ENCODE results near the gene PTBP3. TPM values are rescaled to one million over a fixed set of nuclear protein-coding genes. Genes with fewer than 3 reads are reported as not detected.

The PTBP3 gene
- total and polyA plus RNA-seq, 2 of the 13 experiments (the other 11 are each of a cell fraction or from before 2014, with no cell fraction given) = 52.8 to 61.1 TPM

- TF ChIP-seq ZNF207 (IDR thresholded peaks at IDR 0.05; ENCODE audit: borderline replicate concordance) (no peak), HDAC1 (CRISPR knock-in tag; IDR thresholded peaks at IDR 0.05) (no peak; the same call in 1 of the 2 replicates), ZNF362 (CRISPR knock-in tag; IDR thresholded peaks at IDR 0.05; ENCODE audit: borderline replicate concordance) (no peak), KLF6 (CRISPR knock-in tag; IDR thresholded peaks at IDR 0.05) (0 out of 2 replicates have a peak, but pooled peaks have one; percentile 7), ZMYM3 (CRISPR knock-in tag; IDR thresholded peaks at IDR 0.05) (peak; percentile 76; the same call in 1 of the 2 replicates), PPARG (CRISPR knock-in tag; conservative IDR thresholded peaks at IDR 0.05) (no peak), SPEN (CRISPR knock-in tag; IDR thresholded peaks at IDR 0.05; ENCODE audit: low read depth) (no peak), POGZ (CRISPR knock-in tag; IDR thresholded peaks at IDR 0.05) (0 out of 2 replicates have a peak, but pooled peaks have one; percentile 24), SNAPC2 (CRISPR knock-in tag; IDR thresholded peaks at IDR 0.05) (no peak), CTCF (CRISPR knock-in tag; IDR thresholded peaks at IDR 0.05) (no peak), ZNF839 (CRISPR knock-in tag; IDR thresholded peaks at IDR 0.05; ENCODE audit: borderline replicate concordance) (no peak)
- TF ChIP-seq, protein P1, sequence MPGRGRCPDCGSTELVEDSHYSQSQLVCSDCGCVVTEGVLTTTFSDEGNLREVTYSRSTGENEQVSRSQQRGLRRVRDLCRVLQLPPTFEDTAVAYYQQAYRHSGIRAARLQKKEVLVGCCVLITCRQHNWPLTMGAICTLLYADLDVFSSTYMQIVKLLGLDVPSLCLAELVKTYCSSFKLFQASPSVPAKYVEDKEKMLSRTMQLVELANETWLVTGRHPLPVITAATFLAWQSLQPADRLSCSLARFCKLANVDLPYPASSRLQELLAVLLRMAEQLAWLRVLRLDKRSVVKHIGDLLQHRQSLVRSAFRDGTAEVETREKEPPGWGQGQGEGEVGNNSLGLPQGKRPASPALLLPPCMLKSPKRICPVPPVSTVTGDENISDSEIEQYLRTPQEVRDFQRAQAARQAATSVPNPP (CRISPR knock-in tag; IDR thresholded peaks at IDR 0.05) = no peak
- TF ChIP-seq, protein P2, sequence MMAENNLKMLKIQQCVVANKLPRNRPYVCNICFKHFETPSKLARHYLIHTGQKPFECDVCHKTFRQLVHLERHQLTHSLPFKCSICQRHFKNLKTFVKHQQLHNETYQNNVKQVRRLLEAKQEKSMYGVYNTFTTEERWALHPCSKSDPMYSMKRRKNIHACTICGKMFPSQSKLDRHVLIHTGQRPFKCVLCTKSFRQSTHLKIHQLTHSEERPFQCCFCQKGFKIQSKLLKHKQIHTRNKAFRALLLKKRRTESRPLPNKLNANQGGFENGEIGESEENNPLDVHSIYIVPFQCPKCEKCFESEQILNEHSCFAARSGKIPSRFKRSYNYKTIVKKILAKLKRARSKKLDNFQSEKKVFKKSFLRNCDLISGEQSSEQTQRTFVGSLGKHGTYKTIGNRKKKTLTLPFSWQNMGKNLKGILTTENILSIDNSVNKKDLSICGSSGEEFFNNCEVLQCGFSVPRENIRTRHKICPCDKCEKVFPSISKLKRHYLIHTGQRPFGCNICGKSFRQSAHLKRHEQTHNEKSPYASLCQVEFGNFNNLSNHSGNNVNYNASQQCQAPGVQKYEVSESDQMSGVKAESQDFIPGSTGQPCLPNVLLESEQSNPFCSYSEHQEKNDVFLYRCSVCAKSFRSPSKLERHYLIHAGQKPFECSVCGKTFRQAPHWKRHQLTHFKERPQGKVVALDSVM (CRISPR knock-in tag; IDR thresholded peaks at IDR 0.05) = peak; percentile 97
Measured at GRCh38 chr9:112378328-112379176, 45.1 kb upstream of the PTBP3 start (continued).
